ENCODE measurements around the gene NUP210L.

DNA sequence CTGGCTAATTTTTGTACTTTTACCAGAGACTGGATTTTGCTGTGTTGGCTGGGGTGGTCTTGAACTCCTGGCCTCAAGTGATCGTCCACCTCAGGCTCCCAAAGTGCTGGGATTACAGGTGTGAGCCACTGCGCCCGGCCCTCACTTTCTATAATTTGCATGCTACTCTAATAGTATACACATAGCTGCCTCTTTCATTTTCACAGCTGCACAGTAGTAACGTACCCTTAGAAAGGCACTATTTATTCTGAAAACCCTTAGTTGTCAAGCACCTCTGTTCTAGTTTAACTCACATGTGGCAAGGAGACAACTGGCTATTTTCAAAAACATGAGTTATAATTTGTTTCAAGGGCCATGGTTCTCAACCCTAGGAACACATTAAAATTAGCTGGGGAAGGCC is 19.8 kb upstream of the NUP210L start:
- TF ChIP-seq, protein P1, sequence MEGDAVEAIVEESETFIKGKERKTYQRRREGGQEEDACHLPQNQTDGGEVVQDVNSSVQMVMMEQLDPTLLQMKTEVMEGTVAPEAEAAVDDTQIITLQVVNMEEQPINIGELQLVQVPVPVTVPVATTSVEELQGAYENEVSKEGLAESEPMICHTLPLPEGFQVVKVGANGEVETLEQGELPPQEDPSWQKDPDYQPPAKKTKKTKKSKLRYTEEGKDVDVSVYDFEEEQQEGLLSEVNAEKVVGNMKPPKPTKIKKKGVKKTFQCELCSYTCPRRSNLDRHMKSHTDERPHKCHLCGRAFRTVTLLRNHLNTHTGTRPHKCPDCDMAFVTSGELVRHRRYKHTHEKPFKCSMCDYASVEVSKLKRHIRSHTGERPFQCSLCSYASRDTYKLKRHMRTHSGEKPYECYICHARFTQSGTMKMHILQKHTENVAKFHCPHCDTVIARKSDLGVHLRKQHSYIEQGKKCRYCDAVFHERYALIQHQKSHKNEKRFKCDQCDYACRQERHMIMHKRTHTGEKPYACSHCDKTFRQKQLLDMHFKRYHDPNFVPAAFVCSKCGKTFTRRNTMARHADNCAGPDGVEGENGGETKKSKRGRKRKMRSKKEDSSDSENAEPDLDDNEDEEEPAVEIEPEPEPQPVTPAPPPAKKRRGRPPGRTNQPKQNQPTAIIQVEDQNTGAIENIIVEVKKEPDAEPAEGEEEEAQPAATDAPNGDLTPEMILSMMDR (conservative IDR thresholded peaks at IDR 0.05; ENCODE audit: low read length), result no peak
- TF ChIP-seq EZH2phosphoT487 (IDR thresholded peaks at IDR 0.05; ENCODE audit: borderline replicate concordance, low read depth, low read length), result no peak
